Left renal cortex interstitium (tissue), 4 donors: ENCODE data around the gene IVD. TPM values are rescaled to one million over a fixed set of nuclear protein-coding genes. Genes with fewer than 3 reads are reported as not detected.
A peak's percentile ranks its signal among the peaks of the same experiment; 100 is the strongest.
"Not testable (repeated sequence)": the region's sequence is repeated elsewhere in the genome, so short reads cannot be mapped to it uniquely, and the experiment has no call there.

Source experiments
- DNase-seq, 4 donors: peaks; one replicate each; pipeline ENCODE4 v3.0.0-alpha.2; 2013; ENCODE audit warnings: low read depth in 4 of 4, low spot score in 2 of 4, missing footprints in 1 of 4
- polyA plus RNA-seq, 4 donors: library from polyadenylated mRNA; unstranded; fragments of 120-200 nt; gene quantifications; one replicate each; pipeline ENCODE4 v1.2.1, GENCODE V29; 2013; ENCODE audit not compliant: insufficient read length in 4 of 4

Gene IVD
- polyA plus RNA-seq, 4 donors: 57.7 to 102 (median 83.1) TPM

DNA sequence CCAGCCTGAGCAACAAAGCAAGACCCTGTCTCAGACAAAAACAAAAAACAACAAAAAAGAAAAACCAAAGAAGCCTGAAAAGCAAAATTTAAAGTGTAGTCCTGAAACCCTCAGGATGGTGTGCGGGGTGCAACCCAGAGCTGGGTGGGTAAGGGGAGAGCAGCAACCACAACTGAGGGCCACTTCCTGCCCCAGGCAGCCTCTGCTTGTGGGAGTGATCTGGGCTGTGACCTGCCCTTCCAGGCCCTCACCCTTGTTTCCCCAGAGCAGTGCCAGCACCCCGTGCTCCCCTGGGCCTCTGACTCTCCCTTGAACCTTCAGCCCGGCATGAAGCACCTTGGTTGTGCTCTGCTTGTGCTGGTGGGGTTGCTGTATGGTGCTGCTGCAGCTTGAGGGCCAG is 48.3 kb downstream of the IVD start:
- not testable (repeated sequence) for DNase-seq

DNA sequence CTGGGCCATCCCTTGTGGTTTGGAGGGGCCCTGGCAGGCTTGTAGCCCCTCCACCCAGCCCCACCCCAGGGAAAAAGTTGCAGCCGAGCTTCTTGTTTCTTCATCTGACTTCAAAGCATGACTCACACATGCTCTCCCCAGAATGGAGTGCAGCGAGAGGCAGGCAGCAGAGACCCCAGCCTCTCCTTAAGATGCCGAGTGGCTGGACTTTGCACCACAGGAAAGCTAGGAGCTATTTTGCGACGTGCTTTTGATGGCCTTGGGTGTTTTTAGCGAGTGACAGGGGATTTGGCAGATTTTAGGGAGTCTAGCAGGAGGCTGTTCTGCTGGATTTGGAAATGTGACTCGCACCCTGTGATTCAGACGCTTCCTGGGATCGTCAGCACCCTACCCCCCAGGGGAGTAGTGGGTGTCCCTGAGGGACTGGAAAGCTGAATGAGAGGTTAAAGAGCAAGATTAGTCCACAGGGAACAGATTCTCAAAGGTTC is 49.4 kb downstream of the IVD start:
- DNase-seq: no peak

DNA sequence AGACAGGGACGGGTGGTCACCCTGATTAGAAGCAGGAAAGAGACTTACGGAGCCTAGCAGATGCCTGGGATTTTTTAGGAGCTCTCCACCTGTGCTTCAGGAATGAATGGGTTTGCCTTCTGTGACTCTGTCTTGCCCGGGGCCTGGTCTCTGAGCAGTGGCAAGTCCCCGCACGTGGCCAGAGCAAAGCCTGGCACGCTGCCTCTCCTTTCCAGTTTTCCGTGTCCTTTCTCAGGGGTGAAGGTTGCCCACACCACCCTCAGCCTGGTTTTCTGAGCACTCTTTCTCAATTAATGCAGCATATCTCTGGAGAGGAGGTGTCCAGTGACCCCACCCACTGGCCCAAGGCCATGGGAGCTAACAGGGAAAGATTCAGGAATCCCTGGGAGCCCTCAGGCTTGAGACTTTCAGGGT is 50.7 kb downstream of the IVD start:
- no peak for DNase-seq

DNA sequence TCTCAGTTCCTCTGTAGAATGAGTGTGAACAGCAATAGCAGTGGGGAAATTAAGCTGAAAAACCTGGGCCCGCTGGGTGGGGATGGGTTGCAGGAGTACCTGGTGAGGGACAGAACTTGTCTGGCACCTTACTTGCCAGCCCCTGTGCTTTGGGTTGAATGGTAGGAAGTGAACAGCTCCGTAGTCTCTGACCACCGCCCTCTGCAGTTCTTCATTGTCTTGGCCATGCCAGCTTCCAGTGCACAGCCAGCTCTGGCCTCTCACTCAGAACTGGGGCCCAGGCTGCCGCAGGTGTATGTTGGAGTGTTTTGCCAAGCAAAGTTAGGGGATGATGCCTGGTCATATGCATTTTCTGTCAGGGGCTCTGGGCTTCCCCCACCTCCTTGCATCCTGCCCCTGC is 51.1 kb downstream of the IVD start:
- no peak for DNase-seq

DNA sequence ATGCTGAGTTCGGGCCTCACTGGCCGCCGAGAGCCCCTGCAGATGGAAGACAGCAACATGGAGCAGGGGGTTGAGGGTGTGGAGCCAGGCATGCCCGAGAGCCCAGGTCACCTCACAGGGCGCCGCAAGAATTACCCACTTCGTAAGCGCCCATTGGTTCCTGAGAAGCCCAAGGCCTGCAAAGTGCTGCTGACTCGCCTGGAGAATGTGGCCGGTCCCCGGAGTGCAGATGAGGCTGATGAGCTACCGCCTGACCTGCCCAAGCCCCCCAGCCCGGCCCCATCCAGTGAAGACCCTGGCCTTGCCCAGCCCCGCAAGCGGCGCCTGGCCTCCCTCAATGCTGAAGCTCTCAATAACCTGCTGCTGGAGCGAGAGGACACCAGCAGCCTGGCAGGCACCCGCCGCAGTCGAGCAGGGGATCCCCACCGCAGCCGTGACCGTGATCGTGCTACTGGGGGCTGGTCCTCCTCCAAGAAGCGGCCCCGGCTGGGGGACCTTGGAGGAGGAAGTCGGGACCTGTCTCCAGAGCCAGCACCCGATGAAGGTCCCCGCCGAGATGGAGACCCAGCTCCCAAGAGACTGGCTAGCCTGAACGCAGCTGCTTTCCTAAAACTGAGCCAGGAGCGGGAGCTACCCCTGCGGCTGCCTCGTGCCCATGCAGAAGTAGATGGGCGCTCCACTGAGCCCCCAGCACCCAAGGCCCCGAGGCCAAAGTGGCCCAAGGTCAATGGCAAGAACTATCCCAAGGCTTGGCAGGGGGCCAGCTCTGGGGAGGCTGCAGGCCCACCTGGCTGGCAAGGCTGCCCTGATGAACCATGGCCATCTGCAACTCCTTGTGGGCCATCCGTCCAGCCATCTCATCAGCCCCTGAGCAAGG is 53.1 kb downstream of the IVD start:
- DNase-seq: no peak

DNA sequence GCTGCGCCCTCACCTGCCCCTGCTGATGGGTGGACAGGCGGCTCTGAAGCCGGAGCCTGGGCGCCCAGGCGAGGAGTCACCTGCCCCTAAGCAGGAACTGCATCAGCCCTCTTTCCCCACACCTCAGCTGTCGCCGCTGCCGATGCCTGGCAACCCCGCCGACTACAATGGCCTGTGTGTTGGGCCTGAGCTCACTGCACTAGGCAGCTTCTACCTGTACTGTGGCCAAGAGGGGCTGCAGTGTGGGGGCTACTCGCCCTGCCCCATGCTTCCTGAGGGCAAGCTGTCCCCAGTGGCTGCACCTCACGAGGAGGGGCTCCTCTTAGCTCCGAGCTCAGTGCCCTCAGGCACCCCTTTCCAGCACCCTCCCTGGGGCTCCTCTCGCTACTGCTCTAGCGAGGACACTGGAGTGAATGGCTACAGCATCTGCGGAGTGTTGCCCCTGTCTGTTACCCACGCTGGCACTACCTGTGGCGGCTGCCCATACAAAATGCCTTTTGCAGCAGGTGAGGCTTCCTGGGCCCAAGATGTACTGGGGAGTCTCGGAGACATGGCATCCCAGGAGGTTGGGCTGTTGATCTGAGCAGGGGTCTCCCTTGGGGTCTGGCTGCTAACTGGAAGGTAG is 53.9 kb downstream of the IVD start:
- no peak for DNase-seq

DNA sequence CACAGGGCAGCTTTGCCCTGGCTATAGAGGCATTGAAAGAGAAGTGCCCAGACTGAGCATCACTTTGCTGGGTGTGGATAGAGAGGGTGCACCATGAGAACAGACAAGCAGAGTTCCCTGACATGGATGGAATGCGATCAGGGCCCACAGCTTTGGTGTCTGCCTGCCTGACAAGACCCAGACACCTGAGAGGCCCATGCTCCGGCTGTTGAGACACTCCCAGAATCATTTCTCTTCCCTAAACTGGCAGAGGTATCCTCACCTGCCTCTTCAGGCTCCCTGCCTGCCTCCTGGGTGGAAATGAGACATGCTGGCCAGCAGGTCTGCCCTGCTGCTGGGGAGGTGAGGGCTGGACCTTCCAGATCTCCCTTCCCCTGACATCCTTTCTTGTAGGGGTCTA is 54.8 kb downstream of the IVD start:
- no peak for DNase-seq

DNA sequence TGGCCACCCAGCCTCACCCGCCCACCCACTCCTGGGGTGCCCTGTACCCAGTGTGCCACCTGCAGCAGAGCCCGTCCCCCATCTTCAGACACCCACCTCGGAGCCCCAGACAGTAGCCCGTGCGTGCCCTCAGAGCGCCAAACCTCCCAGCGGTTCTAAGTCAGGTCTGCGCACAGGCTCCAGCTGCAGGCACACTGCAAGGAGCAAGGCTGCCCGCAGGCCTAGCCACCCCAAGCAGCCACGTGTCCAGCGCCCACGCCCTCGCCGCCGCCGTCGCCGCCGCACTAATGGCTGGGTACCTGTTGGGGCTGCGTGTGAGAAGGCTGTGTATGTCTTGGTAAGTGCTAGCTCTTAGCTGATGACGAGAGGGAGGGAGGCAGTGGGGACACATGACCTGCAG is 56.4 kb downstream of the IVD start:
- no peak for DNase-seq

DNA sequence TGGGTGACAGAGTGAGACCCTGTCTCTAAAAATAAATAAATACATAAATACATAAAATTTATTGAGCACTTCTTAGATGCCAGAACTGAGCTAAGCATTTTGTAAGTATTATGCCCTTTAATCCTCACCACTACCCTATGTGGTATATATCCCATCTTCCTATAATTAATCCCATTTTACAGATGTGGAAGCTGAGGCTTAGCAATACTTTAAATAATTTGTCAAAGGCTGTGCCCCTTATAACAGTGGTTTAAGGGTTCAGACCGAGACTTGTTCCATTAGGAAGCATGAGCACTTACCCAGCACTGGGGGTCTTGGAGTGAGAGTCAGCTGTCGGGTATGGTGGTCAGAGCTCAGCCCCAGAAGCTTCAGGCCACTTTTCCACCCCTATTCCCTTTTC is 57.7 kb downstream of the IVD start:
- DNase-seq: no peak

DNA sequence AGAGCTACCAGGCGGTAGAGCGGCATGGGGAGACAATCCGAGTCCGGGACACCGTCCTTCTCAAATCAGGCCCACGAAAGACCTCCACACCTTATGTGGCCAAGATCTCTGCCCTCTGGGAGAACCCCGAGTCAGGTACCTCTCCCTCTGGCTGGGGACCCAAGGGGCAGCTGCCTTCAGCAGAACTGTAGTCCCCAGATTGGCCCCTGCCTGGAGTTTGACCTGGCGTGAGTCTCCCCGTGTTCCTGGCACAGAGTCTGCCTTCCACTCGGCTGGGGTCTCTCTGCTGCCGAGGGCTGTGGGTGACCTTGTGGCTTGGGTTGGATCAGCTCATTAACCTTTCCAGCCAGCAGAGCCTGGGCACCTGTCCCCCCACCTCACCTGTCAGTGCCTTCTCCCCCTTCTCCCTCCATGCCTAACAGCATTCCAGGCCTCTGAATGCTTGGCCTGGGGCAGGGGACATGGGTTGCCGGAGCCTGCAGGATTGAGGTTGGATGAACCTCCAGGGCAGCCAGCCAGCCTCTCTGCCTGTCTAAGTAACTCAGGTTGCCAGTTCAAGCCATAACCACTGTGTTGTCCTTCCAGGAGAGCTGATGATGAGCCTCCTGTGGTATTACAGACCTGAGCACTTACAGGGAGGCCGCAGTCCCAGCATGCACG is 58.4 kb downstream of the IVD start:
- no peak for DNase-seq

DNA sequence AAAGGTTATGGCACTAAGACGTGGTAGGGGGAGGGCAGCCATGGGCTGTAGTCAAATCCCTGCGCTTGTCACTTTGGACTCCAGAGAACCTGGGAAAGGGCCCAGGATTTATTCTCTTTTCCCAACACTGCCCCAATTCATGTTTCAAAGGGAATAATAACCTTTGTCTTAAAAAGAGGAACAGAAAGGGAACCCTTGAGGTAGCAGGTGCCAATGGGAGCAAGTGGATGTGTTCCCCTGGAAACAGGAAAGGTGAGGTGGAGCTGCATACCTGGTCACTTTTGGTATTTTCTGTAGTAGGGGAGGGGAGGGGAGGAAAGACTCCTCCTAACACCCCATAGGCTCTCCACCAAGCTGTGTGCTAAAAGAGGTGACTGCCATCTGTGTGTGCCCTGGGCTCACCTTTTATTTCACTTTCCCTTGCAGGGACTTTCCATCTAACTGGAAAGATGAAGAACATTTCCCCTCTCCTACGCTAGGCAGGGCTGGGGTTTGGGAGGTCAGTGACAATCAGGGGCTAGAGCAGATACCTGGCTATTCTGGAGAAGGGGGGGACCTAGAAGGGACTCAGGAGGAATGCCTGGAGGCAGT is 59.1 kb downstream of the IVD start:
- no peak for DNase-seq

DNA sequence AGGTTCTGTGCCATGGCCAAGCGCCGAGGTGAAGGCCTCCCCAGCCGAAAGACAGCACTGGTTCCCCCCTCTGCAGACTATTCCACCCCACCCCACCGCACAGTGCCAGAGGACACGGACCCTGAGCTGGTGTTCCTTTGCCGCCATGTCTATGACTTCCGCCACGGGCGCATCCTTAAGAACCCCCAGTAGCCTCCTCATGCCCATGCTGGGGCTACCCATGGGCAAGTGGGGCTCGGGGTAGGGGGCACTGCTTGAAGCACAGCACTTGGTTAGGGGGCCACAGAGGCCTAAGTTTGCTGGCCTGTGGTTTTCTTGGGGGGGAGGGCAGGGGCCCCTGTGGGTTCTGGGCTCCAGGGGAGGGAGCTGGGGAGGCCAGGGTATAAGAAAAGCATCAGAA is 60.3 kb downstream of the IVD start:
- no peak for DNase-seq

DNA sequence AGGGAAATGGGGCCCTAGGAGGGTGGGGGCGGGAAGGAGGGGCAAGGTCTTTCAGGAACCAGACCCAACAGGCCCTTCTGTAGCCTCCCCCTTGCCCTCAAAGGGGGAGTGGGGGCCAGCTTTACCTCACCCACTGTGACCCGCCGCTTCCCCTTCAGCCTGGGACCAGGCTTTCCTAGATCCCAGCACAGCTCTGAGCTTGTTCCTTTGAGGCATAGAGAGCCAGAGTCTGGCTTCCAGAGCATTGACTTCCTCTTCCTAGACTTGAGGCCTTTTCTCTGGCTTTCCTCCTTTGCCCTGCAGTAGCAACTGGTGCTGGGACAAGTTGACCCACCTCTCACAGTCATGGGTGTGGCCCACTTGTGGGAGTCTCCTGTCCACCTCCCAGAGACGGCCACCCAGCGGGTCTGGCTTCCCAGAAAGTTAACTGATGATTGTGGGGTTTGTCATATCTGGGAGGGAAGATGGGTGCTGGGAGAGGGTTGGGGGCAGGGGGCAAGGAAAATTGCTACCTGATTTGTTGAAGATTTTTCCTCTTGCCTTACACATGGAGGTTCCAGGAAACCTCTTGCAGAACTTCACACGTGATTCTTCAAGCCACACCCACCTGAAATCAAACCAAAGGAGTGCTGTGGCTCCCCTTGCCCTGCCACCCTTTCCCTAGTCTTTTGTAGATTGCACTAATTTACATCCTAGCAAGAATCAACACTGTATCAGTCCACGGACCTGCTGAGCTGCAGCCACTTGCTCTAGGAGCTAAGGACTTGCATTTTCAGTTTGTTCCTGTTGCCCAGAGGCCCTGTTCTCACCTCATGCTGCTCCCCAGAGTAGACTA is 61.0 kb downstream of the IVD start:
- DNase-seq: no peak

DNA sequence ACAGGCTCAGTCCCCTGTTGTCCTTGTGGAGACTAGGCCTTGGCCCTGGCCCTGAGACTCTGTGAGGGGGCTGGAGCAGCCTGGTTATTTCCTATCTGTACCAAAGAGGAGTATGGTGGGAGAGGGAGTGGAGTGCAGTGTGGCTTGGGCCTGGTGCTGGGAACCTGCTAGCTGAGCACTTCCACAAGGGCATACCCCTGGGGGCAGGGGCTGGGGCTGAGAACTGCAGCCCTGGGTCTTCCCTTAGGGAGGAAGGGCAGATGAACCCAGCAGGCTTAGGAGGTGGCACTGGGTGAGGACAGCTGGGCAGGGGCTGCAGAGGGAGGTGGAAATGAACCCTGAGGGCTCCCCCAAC is 61.6 kb downstream of the IVD start:
- no peak for DNase-seq

DNA sequence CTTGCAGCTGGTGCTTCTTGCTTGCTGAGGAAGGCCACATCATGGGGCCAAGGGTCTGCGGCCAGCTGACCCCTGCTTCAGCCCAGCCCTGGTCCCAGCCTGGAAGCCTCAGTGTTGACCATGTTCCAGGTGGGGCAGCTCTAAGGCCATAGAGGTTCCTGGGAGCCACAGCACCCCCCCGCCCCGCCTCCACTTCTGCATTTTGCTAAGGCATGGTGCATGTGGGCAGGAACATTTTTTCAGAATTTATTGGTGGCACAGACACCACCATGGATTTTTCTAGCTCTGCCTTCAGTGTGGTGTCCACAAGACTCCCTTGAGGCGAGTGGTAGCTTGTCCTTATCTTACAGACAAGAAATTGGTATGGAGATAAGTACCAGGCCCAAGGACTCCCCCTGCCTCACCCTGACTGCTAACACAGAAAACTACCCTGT is 63.3 kb downstream of the IVD start:
- no peak for DNase-seq

DNA sequence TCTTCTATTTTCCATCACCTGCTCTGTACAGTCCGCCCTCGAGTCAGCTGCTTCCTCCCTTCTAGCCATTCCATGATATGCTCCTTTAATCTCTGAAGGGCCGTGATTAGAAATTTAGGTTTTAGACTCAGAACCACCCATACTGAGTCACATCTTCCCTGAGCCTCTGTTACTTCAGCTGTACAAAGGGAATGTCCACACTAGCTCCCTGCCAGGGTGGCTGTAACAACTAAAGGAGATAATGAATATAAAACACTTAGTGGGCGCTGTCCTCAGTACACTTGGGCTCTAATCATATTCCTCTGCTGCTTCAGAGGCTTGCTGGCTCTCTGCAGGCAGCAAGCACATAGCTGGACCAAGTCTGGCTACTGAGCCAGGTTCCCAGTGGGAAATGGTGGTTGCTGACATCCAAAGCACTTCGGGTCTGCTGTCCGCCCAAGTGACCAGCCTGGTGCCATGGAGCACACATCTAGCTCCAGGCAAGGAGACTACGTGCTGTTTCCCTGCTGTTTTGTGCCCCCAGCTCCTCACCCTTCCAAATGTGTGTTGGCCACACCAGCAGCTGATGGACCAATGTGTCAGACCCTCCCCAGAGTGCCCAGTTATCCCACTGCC is 64.3 kb downstream of the IVD start:
- DNase-seq: no peak

DNA sequence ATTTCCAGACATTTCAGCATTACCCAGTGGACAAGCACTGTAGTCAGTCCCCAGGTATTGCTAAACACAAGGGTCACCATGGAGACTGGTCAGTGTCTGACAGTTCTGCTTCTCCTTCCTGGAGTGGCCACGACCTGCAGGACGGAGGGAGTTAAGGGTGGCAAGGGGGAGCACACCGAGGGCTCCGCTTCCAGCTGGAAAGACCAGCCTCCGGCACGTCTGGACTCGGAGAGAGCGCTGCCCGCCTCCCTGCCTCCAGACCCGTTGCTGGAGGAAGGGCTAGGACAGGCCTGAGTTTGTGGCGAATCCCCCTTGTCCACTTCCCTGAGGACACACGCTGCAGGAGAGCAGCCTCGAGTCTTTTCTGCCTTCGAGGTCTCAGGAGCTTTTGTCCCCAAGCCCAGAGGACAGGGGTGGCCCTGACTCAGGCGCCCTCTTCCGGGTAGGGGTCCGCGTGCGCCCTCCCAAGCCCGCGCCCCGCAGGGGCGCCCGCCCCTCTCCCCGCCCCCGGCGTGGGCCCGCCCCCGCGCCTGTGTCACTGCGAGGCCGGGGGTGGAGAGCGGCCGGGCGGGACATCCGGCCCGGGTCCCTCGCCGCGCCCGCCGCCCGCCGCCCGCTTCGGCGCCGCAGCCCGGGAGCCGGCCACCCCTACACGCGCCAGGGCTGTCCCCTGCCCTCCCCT is 65.0 kb downstream of the IVD start, which contains the start of gene CHST14:
Gene CHST14 (plus strand): TSS at position 562 of the 682 bp plus-strand sequence. CDS start 230 bp downstream, outside the sequence.
- DNase-seq: peak; percentile 41 to 64 (median 63)
